ENCODE measurements around the gene CA10.

CA10 gene

GRCh38 chr17:52158450-52159042 is at the start of gene CA10:
Gene CA10 (minus strand): TSS chr17:52158714.
- DNase-seq, result peak; percentile 87

- no peak for DNase-seq
Measured at GRCh38 chr17:52207796-52208195, 49.3 kb upstream of the CA10 start.

DNA sequence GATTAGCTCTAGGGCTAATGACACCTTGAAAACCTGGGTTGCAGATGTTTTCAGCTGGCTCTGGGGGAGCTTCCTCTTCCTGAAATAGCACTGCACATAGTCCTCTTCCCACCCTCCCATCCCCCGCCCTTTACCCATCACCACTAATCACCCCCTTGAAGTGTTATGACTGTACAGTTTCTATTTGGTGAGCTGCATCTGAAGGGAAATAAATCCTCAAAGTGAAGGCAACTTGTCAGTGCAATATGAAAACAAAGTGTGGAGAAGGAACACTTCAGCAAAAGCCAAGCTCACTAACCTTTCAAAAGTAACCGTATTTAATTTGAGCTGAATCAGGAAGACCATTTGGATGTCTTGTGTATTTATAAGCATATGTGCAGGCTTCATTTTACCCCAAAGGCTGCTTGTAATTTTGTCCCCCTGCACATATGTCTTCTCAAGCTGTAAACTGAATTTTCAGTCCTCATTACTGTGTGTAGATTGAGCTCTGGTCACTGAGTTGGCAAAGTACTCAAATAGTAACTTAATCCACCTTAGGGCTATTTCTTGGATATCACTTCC is 44.1 kb upstream of the CA10 start:
- DNase-seq, result no peak

DNA sequence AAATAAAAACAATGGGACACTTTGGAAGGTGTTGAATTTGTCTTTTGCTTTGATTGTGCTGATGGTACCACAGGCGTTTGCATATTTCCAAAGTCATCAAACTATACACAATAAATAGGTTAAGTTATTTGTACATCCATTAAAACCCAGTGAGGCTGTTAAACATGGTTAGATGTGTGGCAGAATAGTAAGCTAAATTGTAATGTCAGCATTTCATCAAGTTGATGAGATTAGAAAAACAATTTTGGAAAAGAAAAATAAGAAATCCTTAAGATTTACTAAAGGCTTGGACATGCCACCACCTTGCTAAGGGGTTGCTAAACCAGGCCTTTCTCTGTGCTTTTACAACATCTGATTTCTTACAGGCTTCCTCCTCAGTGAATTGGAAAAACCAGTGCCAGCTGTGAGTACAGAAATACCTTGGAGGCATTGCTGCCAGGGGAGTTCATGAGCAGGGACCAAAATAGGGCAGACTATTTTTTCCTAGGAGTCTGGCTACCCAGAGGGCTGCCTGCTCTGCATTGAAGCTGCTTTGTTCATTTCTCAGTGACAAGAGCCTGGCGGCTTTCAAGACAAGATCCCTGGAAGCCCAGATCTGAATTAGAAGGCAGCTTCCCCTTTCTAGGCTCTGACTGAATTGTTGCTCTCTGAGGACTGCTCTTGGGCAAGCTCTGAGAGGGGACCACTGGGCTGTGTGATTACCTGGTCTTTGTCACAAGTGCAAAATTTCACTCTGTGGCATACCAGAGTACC is 43.4 kb upstream of the CA10 start:
- DNase-seq, result peak; percentile 57

DNA sequence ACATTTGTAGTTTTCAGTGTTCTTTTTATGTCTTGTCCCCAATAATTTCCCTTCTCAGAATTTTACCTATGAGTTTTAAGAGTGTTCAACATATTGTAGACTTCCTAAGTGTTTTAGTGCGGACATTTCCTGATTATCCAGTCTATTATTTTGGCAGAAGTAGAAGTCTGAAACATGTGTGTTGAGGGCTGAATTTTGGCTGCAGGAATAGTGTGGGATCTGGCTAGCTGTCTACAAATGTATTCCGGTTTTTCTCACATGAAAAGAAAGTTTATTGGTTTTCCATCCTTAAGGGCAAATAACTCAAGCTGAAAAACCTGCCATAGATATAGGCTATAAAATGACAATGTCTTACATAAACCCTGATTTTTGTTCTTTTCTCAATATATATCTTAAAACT is 33.0 kb upstream of the CA10 start:
- DNase-seq, result no peak

DNA sequence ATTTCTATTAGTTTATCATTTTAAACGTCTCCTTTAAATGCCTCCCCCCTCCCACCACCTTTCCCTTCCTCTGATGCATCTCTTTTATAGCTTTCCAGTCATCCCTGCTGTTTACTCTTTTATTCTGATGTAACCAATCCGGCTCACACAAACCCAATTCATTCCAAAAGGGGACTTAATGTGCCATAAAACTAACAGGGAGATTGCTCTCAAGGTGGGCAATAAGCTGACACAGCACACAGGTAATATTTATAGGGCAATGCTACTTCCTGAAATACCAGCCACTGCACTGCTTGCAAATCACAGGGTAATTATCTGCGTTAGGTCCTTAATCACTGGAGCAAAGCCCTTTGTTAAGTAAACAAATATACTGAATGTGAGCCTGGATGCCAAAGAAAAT is 23.3 kb upstream of the CA10 start:
- DNase-seq, result no peak

DNA sequence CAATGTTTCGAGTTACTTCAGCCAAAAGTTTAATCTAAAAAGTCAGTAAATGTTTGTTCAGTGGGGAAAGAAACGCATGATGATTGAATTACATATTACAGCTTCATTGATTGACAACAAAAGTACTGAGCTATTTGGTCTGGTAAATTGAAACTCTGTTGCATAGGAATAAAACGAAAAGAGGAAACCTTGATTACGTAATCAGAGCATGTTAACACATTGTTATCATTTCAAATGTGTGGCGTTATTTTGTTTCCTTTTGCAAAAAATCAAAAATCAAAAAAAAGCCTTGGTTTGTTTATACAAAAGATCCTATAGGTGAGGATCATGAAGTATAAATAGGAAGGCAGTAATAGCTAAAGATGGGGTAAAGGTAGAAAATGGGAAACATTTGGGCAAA is 19.5 kb upstream of the CA10 start:
- no peak for DNase-seq

- DNase-seq, result peak; percentile 74
Measured at GRCh38 chr17:52170963-52171572, 12.6 kb upstream of the CA10 start.

GRCh38 chr17:52160136-52160567 is 1.6 kb upstream of the CA10 start:
- DNase-seq, result no peak

DNA sequence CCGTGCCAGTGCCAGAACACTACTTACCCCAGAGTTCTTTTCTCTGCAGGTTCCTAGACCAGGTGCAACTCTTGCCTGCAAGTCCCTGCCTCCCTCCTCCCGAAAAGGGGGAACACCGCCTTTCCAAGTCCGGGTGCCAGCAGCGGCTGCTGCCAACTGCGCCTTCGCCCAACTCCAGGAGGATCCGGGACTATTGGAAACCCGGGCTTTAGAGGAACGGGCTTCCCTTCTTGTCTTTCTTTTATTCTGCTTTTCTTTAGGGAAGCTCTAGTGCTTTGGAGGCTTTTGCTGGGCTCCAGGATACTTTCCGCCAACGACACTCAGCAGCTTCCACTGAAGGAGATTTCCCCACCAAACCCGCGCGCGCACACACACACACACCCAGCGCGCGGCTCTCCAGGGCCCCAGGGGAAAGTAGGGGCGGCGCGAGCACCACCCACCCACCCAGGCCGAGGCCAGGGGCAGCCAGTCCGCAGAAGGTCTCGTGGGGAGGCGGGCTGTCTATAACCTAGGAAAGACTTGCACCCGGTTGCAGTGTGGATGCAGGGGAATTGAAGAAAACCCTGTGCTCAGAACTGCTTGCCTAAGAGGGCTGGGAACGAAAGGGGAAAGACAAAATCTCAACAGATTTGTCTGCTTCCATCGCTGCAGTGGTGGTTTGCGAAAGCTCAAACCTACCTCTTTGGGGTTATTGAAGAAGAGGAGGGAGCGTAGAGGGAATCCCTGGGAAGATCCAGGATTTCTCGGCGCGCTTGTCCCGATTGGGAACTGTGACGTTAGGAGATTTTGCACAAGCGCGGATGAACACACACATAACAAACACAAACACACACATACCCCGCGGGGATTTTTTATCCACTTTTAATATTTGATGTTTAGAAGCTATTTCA is 977 bp upstream of the CA10 start:
- peak; percentile 55 for DNase-seq

DNA sequence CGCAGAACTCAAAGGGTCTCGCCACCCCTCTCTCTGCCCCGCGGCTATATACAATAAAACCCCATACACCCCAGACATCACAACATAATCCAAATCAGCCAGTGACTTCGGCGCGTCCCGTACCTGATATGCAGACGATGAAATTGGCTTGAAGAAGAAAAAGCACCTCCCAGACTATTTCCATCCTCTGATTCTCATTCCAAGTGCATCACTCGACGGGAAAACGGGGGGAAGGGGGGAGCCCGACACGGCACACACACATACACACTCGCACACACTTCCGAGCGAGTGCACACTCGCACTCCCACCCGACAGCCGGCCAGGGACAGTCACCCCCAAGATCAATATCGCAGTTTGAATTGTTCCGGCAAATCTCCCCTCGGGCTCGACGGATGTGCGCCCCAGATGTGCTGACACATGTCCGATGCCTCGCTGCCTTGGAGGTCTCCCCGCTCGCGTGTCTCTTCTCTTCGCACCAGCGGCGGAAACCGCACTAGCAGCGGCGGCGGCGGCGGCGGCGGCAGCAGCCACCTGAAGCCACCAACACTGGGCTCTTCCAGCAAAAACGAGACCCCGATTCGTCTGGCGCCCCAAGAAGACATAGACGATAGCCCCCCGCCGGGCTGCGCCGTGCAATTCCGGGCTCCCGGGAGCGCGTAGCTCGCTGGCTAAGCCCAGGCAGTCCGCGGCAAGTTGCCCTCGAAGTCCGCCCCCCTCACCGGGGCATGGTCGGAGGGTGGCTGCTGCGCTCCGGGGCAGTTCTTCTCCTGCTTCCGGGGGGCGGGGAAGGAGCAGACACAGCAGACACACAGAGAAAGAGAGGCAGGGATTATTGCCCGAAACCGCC is 688 bp downstream of the CA10 start:
- DNase-seq, result peak; percentile 82

DNA sequence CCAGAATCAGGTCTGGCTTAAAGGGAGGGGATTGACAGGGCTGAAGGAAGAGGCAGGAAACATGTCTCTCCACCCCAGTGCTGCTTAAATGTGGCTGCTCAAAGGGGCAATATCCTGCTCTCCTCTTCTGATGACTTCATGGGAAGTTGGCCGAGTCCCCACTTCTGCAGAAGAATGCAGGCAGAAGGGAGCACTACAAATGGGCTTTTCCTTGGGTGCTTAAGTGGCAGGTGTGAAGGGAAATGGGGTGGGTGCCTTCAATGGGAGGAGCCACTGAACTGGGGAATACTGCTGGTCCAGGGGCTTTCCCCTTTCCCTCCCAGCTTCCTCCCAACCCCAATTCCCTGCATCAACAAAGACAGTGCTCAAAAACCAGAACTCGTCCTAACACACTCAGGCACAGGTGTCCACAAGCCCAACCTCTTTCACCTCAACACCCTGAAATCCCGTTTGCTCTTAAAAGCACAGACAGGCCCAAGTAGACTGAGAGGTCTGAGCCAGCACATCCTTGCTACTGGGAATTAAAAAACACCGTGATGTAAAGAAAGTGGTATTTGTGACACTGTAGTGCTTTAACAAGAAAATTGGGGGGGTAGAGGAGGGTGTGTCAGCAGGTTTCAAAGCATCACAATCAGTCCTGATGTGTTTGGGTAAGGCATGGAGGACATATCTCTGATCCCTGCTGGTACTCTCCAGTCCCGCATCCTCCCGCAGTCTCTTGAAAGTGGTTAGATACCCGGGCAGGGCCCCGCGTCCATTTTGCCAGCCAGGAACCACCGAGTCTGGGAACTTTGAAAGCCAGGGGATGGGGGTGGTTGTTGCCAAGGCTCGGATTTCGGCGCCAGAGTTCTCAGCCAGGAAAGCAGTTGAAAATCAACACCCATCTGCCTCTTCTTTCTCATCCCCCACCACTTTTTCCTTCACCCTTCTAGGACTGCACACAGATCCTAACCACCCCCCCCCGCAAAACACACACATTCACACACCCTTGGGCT is 1.6 kb downstream of the CA10 start:
- DNase-seq, result no peak

- DNase-seq, result no peak
Measured at GRCh38 chr17:52155301-52155700, 3.2 kb downstream of the CA10 start.

GRCh38 chr17:52154466-52154865 is 4.0 kb downstream of the CA10 start:
- no peak for DNase-seq

DNA sequence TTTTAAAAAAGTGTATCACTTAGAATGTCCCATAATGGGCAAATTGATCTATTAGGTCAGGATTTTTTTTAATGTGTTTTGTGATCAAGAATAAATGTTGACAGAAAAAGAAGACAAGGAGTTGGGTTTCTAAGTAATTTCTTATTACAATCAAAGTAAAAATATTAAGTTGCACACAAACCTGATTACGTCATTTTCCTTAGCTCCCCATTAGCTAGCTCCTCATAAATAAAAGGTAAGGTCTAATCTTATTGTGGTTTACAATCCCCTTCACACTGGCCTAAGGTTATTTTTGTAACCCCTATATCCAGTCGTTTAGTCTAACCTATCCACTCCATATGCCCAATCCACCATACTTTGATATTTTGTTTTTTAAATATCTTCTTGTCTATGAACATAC is 7.6 kb downstream of the CA10 start:
- no peak for DNase-seq

DNA sequence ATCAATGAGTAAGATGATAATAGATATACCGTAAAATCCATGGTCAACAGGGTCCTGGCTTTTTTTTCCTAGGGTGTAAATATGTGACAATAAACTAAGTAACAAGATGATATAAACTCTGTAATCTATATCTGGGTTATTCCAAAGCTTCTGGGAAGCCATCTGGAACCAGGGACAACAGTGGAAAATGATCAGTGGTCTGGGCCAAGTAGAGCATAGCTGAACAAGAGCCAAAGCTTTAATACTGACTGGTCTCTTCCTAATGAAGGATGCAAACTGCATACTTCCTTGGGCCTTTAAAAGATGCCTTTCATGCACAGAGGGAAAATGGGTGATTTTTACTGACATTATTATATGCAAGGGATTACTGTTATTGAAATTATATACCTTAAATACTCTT is 8.9 kb downstream of the CA10 start:
- DNase-seq, result no peak

DNA sequence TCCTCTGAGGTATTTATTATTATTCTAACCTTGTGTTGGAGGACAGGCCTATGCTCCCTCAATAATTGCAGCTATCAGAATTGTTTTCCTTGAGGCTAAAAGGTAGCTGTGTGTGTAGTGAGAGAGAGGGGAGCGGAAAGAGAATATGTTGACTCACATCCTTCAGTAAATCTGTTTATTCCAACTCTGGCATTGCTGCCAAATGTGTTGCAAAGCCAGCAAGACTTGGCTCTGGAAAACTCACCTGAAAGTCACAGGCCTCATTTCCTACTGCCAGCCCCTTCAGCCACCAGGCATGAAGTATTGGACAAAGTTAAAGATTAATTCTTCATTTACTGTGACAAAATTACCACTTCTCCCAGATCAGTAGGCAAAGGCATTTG is 9.6 kb downstream of the CA10 start:
- no peak for DNase-seq

GRCh38 chr17:52148288-52148968 is 10.1 kb downstream of the CA10 start:
- DNase-seq, result no peak

DNA sequence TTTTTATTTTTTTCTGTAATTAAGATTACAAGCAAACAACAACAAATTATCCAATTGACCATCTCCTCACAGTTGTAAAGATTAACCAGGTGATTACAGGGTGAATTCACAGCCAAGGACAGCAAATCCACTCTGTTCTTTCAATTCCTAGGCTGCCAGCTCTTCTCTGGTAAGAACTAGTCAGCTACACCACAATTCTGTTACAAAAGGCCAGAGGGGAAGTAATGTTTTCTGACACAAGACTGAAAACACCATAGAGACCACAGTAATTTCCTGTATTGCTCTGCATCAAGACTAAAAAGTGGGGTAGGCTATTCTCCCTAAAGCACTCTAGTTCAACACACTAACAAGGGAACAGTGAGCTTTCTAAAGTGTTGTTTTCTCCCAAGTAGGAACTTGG is 10.6 kb downstream of the CA10 start:
- DNase-seq, result no peak

GRCh38 chr17:52147431-52147830 is 11.1 kb downstream of the CA10 start:
- DNase-seq, result no peak

All from islet precursor cell (in vitro differentiated cells).